SK-N-SH treated with all-trans-retinoic acid at 6 μM for 48 hours (cell line): ENCODE measurements around the gene EFCAB14.

Experiments used
- ARNTL ChIP-seq: fragments of 450-650 bp; formaldehyde crosslinking; IDR thresholded peaks from 2 replicates; pipeline ENCODE4 v1.5.0; 2020; ENCODE audit warnings: low read depth, mild to moderate bottlenecking, moderate library complexity, borderline replicate concordance
- ESRRG ChIP-seq: fragments of 250-450 bp; sonication (Bioruptor Pico); IDR thresholded peaks from 2 replicates; pipeline ENCODE4 v1.6.1; 2021; ENCODE audit warnings: mild to moderate bottlenecking
- GLIS3 ChIP-seq: fragments of 250-450 bp; sonication (Bioruptor Pico); IDR thresholded peaks from 2 replicates; pipeline ENCODE4 v1.5.0; 2020; ENCODE audit warnings: mild to moderate bottlenecking, moderate library complexity
- PPARA ChIP-seq: fragments of 250-450 bp; sonication (Bioruptor Pico); IDR thresholded peaks from 2 replicates; pipeline ENCODE4 v1.5.0; 2020; ENCODE audit warnings: mild to moderate bottlenecking, borderline replicate concordance
- TCF4 ChIP-seq: fragments of 250-450 bp; sonication (Bioruptor Pico); IDR thresholded peaks from 2 replicates; pipeline ENCODE4 v1.8.0; 2021; ENCODE audit warnings: mild to moderate bottlenecking, moderate library complexity, borderline replicate concordance
- ZFP3 ChIP-seq: fragments of 250-450 bp; sonication (Bioruptor Pico); IDR thresholded peaks from 2 replicates; pipeline ENCODE4 v1.5.0; 2020; ENCODE audit warnings: mild to moderate bottlenecking, moderate library complexity
- ZFP30 ChIP-seq: fragments of 450-650 bp; formaldehyde crosslinking; IDR thresholded peaks from 2 replicates; pipeline ENCODE4 v1.5.0; 2022; ENCODE audit warnings: mild to moderate bottlenecking, moderate library complexity
- ZNF565 ChIP-seq: fragments of 450-650 bp; formaldehyde crosslinking; conservative IDR thresholded peaks from 2 replicates; pipeline ENCODE4 v1.5.0; 2020; ENCODE audit warnings: low read depth, mild to moderate bottlenecking, moderate library complexity
- ZNF70 ChIP-seq: fragments of 450-650 bp; formaldehyde crosslinking; IDR thresholded peaks from 2 replicates; pipeline ENCODE4 v1.5.0; 2020; ENCODE audit warnings: mild to moderate bottlenecking, moderate library complexity
- TF ChIP-seq, protein P1 (sequence below): fragments of 250-450 bp; sonication (Bioruptor Pico); IDR thresholded peaks from 2 replicates; pipeline ENCODE4 v1.8.0; 2020; ENCODE audit warnings: mild to moderate bottlenecking, moderate library complexity, borderline replicate concordance
- TF ChIP-seq, protein P2 (sequence below): fragments of 250-450 bp; sonication (Bioruptor Pico); IDR thresholded peaks from 2 replicates; pipeline ENCODE4 v1.5.1; 2020; ENCODE audit warnings: low read depth, mild to moderate bottlenecking, moderate library complexity

DNA sequence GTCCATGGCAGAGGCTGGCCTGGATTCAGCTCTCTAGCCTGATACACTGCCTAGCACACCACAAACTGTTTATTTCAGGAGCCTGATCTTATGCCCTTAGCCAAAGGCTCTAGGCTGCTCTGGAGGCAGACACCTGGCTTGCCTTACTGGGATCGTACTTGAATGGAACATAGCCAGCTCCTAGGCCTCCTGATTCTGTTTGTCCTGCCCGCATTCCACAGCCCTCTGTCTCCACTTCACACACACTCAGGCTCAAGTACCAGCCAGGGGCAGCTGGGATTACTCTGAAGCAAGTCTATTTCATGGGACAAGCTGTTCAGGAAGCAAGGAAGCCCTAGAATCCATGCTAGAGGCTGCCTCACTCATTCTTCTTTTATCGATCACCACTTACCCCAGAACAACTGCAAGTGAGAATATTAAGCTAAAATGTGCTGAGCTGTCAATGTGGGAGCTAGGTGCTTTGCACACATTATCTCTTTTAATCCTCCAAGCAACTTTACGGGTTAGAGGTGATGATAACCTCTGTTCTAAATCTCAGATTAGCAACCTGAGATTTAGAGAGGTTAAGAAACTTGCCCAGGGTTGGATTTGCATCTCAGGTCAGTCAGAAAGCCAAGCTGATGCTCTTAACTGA is 48.9 kb upstream of the EFCAB14 start:
- TF ChIP-seq ZFP3 (CRISPR knock-in tag), result no peak
- no peak for TF ChIP-seq GLIS3 (CRISPR knock-in tag)
- TF ChIP-seq, protein P1, sequence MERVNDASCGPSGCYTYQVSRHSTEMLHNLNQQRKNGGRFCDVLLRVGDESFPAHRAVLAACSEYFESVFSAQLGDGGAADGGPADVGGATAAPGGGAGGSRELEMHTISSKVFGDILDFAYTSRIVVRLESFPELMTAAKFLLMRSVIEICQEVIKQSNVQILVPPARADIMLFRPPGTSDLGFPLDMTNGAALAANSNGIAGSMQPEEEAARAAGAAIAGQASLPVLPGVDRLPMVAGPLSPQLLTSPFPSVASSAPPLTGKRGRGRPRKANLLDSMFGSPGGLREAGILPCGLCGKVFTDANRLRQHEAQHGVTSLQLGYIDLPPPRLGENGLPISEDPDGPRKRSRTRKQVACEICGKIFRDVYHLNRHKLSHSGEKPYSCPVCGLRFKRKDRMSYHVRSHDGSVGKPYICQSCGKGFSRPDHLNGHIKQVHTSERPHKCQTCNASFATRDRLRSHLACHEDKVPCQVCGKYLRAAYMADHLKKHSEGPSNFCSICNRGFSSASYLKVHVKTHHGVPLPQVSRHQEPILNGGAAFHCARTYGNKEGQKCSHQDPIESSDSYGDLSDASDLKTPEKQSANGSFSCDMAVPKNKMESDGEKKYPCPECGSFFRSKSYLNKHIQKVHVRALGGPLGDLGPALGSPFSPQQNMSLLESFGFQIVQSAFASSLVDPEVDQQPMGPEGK (CRISPR knock-in tag), result no peak
- TF ChIP-seq TCF4, result no peak
- no peak for TF ChIP-seq ARNTL (CRISPR knock-in tag)
- no peak for TF ChIP-seq PPARA (CRISPR knock-in tag)
- no peak for TF ChIP-seq ZNF565 (CRISPR knock-in tag)
- TF ChIP-seq ESRRG (CRISPR knock-in tag), result no peak
- TF ChIP-seq, protein P2, sequence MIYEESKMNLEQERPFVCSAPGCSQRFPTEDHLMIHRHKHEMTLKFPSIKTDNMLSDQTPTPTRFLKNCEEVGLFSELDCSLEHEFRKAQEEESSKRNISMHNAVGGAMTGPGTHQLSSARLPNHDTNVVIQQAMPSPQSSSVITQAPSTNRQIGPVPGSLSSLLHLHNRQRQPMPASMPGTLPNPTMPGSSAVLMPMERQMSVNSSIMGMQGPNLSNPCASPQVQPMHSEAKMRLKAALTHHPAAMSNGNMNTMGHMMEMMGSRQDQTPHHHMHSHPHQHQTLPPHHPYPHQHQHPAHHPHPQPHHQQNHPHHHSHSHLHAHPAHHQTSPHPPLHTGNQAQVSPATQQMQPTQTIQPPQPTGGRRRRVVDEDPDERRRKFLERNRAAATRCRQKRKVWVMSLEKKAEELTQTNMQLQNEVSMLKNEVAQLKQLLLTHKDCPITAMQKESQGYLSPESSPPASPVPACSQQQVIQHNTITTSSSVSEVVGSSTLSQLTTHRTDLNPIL, result no peak
- no peak for TF ChIP-seq ZNF70
- no peak for TF ChIP-seq ZFP30 (CRISPR knock-in tag)
